ENCODE measurements around the gene LPP. TPM values are rescaled to one million over a fixed set of nuclear protein-coding genes. Genes with fewer than 3 reads are reported as not detected.

The LPP gene
- total RNA-seq, 1 experiment from 2014 or later: 54.0 TPM

- CTCF ChIA-PET: no interaction called here
- no peak for DNase-seq (ENCODE audit: low read depth, low spot score)
- TF ChIP-seq EZH2phosphoT487 (IDR thresholded peaks at IDR 0.05; ENCODE audit: borderline replicate concordance) (no peak), ZNF274 (IDR thresholded peaks at IDR 0.05; ENCODE audit: low read depth, low read length) (no peak), JUND (IDR thresholded peaks at IDR 0.05) (no peak), CTCF (IDR thresholded peaks at IDR 0.05 in 2 of 3, conservative IDR thresholded peaks at IDR 0.05 in 1 of 3; ENCODE audit: borderline replicate concordance in 1 of 3, insufficient read depth in 1 of 3, low read depth in 2 of 3, low read length in 2 of 3) (no peak), SIN3A (IDR thresholded peaks at IDR 0.05; ENCODE audit: low read depth) (no peak), EZH2 (IDR thresholded peaks at IDR 0.05) (no peak), RAD21 (IDR thresholded peaks at IDR 0.05; ENCODE audit: low read depth) (no peak), FOSL1 (IDR thresholded peaks at IDR 0.05; ENCODE audit: low read depth) (no peak), YY1 (IDR thresholded peaks at IDR 0.05; ENCODE audit: extremely low read depth, insufficient replicate concordance, low read depth, low read length) (no peak), ELF1 (IDR thresholded peaks at IDR 0.05; ENCODE audit: borderline replicate concordance, low read depth) (no peak), SP1 (IDR thresholded peaks at IDR 0.05; ENCODE audit: low read depth) (no peak), SRF (IDR thresholded peaks at IDR 0.05; ENCODE audit: low read depth) (no peak), MAX (IDR thresholded peaks at IDR 0.05) (no peak), EGR1 (IDR thresholded peaks at IDR 0.05; ENCODE audit: low read depth) (no peak), CBX3 (IDR thresholded peaks at IDR 0.05; ENCODE audit: low read depth) (no peak), CEBPB (IDR thresholded peaks at IDR 0.05; ENCODE audit: low read depth) (no peak), POLR2A (IDR thresholded peaks at IDR 0.05; ENCODE audit: borderline replicate concordance, extremely low read depth, insufficient read depth, insufficient read length) (no peak), ZBTB33 (IDR thresholded peaks at IDR 0.05; ENCODE audit: extremely low read depth, insufficient replicate concordance, low read length) (no peak), ZFX (IDR thresholded peaks at IDR 0.05) (no peak), REST (IDR thresholded peaks at IDR 0.05; ENCODE audit: low read depth) (no peak)
- Histone ChIP-seq H3K36me3 (ENCODE audit: control insufficient read depth in 1 of 2, insufficient read depth in 2 of 2, low read length in 2 of 2) (no peaks in the 10 kb centered on the region), H3K9me2 (ENCODE audit: insufficient read depth) (no peaks in the 10 kb centered on the region), H3K4me2 (ENCODE audit: low read length) (no peak overlapping the region), H3K27ac (ENCODE audit: low read depth, low read length) (no peak overlapping the region), H3K9me3 (ENCODE audit: control insufficient read depth in 1 of 2, insufficient read depth in 1 of 2, low read depth in 1 of 2, low read length in 2 of 2) (no peaks in the 10 kb centered on the region), H3K4me1 (ENCODE audit: control insufficient read depth in 1 of 2, insufficient read depth in 2 of 2, low read length in 2 of 2) (no peaks in the 10 kb centered on the region), H3K4me3 (replicated peaks in 1 of 2; ENCODE audit: low read depth in 1 of 2, low read length in 2 of 2) (no peak overlapping the region), H2AFZ (ENCODE audit: low read depth, low read length, poor library complexity, severe bottlenecking) (no peak overlapping the region), H3K79me2 (ENCODE audit: insufficient read depth, low read length) (no peaks in the 10 kb centered on the region), H3K27me3 (ENCODE audit: insufficient read depth, low read length) (no peaks in the 10 kb centered on the region), H3K9ac (ENCODE audit: low read length) (no peak overlapping the region), H4K20me1 (ENCODE audit: insufficient read depth) (no peaks in the 10 kb centered on the region)
- BruUV-seq (replicated peaks): no TSS peak
- ATAC-seq: no peak
- POLR2A ChIA-PET: no interaction called here
- RAD21 ChIA-PET (ENCODE audit: low non-redundant PET in 1 of 2, low total read pairs in 2 of 2, uncharacterized antibody in 2 of 2, unreplicated experiment in 2 of 2): no interaction called here
- intact Hi-C loops (cut with micrococcal nuclease): no loop called here
Observed at GRCh38 chr3:188617270-188617669, 463.3 kb downstream of the LPP start.
